HepG2 (cell line): ENCODE measurements around the gene GSAP. TPM values are rescaled to one million over a fixed set of nuclear protein-coding genes. Genes with fewer than 3 reads are reported as not detected.

Experiments
- BCL3 ChIP-seq: sonication (generic); formaldehyde crosslinking; IDR thresholded peaks from 2 replicates; pipeline ENCODE4 v1.5.1; 2020; ENCODE audit warnings: mild to moderate bottlenecking, missing genetic modification reagents, moderate library complexity
- ELK4 ChIP-seq: sonication (generic); formaldehyde crosslinking; IDR thresholded peaks from 2 replicates; pipeline ENCODE4 v1.9.0; 2021; ENCODE audit warnings: missing genetic modification reagents, borderline replicate concordance
- EP300 ChIP-seq, 3 experiments: sonication (generic) in 1 of 3; formaldehyde crosslinking in 1 of 3; IDR thresholded peaks; 2 replicates each; pipeline versions ENCODE4 v1.5.1 to v1.6.1; 2011 to 2020; ENCODE audit warnings: low read depth in 2 of 3, low read length in 2 of 3, borderline replicate concordance in 1 of 3, improper control_type of control experiment in 1 of 3, mild to moderate bottlenecking in 1 of 3, missing genetic modification reagents in 1 of 3, moderate library complexity in 1 of 3
- FOXA3 ChIP-seq: IDR thresholded peaks from 2 replicates; pipeline ENCODE4 v1.6.1; 2016; ENCODE audit warnings: missing genetic modification reagents, missing compliant biosample characterization
- GABPA ChIP-seq, 2 experiments: IDR thresholded peaks; 2 replicates each; pipeline ENCODE4 v1.6.1; 2011 to 2016; ENCODE audit warnings: low read depth in 2 of 2, low read length in 1 of 2, missing biosample characterization in 1 of 2, missing genetic modification characterization in 1 of 2
- HMG20B ChIP-seq: conservative IDR thresholded peaks from 2 replicates; pipeline ENCODE4 v1.6.1; 2016; ENCODE audit warnings: missing genetic modification reagents, missing compliant biosample characterization
- HNF1A ChIP-seq, 2 experiments: sonication (generic) in 1 of 2; formaldehyde crosslinking in 1 of 2; IDR thresholded peaks; 2 replicates each; pipeline versions ENCODE4 v1.4.0 to v1.6.1; 2016 to 2020; ENCODE audit warnings: borderline replicate concordance in 1 of 2, low read depth in 1 of 2, mild to moderate bottlenecking in 1 of 2, missing genetic modification reagents in 1 of 2
- HNF4A ChIP-seq: sonication (generic); formaldehyde crosslinking; IDR thresholded peaks from 2 replicates; pipeline ENCODE4 v1.4.0; 2020; ENCODE audit warnings: missing genetic modification reagents
- MAF1 ChIP-seq: sonication (generic); formaldehyde crosslinking; IDR thresholded peaks from 2 replicates; pipeline ENCODE4 v1.5.0; 2020; ENCODE audit warnings: missing genetic modification reagents, borderline replicate concordance
- MBD4 ChIP-seq: IDR thresholded peaks from 2 replicates; pipeline ENCODE4 v1.6.1; 2012; ENCODE audit warnings: low read length, inconsistent platforms, borderline replicate concordance
- PCBP2 ChIP-seq: fragments of 200-400 bp; formaldehyde crosslinking; optimal IDR thresholded peaks from 2 replicates; pipeline ENCODE3; 2018; ENCODE audit warnings: low read length, low read depth; ENCODE audit not compliant: poor library complexity, severe bottlenecking
- RBM39 ChIP-seq: fragments of 200-400 bp; formaldehyde crosslinking; IDR thresholded peaks from one replicate; pipeline ENCODE4 v1.6.1; 2018; ENCODE audit warnings: antibody characterized with exemption, mild to moderate bottlenecking, low read depth, low read length; ENCODE audit not compliant: poor library complexity, severe bottlenecking
- SMYD3 ChIP-seq: sonication (generic); formaldehyde crosslinking; IDR thresholded peaks from 2 replicates; pipeline ENCODE4 v1.8.1; 2023; ENCODE audit warnings: mild to moderate bottlenecking, missing genetic modification reagents
- TCF7 ChIP-seq: sonication (generic); IDR thresholded peaks from 2 replicates; pipeline ENCODE4 v1.6.1; 2016; ENCODE audit warnings: antibody characterized with exemption, low read depth
- ZC3H13 ChIP-seq: sonication (generic); formaldehyde crosslinking; IDR thresholded peaks from 2 replicates; pipeline ENCODE4 v1.8.1; 2023; ENCODE audit warnings: mild to moderate bottlenecking, missing genetic modification reagents, moderate library complexity
- ZFP90 ChIP-seq: sonication (generic); formaldehyde crosslinking; IDR thresholded peaks from 2 replicates; pipeline ENCODE4 v1.8.0; 2022; ENCODE audit warnings: missing genetic modification reagents, mild to moderate bottlenecking, inconsistent platforms, borderline replicate concordance
- ZNF225 ChIP-seq: sonication (generic); formaldehyde crosslinking; IDR thresholded peaks from 2 replicates; pipeline ENCODE4 v1.4.0; 2020; ENCODE audit warnings: mild to moderate bottlenecking, missing genetic modification reagents
- ZNF264 ChIP-seq: sonication (generic); formaldehyde crosslinking; IDR thresholded peaks from 2 replicates; pipeline ENCODE4 v1.4.0; 2020; ENCODE audit warnings: missing genetic modification reagents
- ZNF296 ChIP-seq: sonication (generic); formaldehyde crosslinking; conservative IDR thresholded peaks from 2 replicates; pipeline ENCODE4 v1.5.0; 2020; ENCODE audit warnings: mild to moderate bottlenecking, missing genetic modification reagents
- ZNF383 ChIP-seq: sonication (generic); formaldehyde crosslinking; IDR thresholded peaks from 2 replicates; pipeline ENCODE4 v1.4.0; 2020; ENCODE audit warnings: missing genetic modification reagents, mild to moderate bottlenecking, borderline replicate concordance
- ZNF691 ChIP-seq: sonication (generic); formaldehyde crosslinking; IDR thresholded peaks from 2 replicates; pipeline ENCODE4 v1.4.0; 2020; ENCODE audit warnings: missing genetic modification reagents, low read depth, mild to moderate bottlenecking, borderline replicate concordance
- polyA plus RNA-seq, 8 experiments: library from polyadenylated mRNA; depleted of rRNA in 3 of 8; stranded (reverse) in 7 of 8; unstranded in 1 of 8; fragments of >200 nt; fragmentation: Illumina TruSeq in 4 of 8; extraction: Trizol in 4 of 8; gene quantifications; 2 replicates each; pipeline versions ENCODE4 v1.2.1 to v1.2.3, GENCODE V29; 2011 to 2016; ENCODE audit warnings: low read depth in 4 of 8, missing spikeins in 1 of 8, mixed read lengths in 1 of 8; ENCODE audit not compliant: insufficient read depth in 1 of 8
- total RNA-seq, 5 experiments: library from RNA; depleted of rRNA; stranded (reverse); fragments of >200 nt; fragmentation: Illumina TruSeq; extraction: Trizol; gene quantifications; 2 replicates each; pipeline ENCODE4 v1.2.3, GENCODE V29; 2016; ENCODE audit warnings: low read depth in 1 of 5

The GSAP gene
- total and polyA plus RNA-seq, 2 of the 13 experiments (the other 11 are each of a cell fraction or from before 2014, with no cell fraction given) = 34.6 to 40.6 TPM

GRCh38 chr7:77459311-77459726 is 43.2 kb upstream of the GSAP start (continued):
- no peak for TF ChIP-seq BCL3 (CRISPR knock-in tag)
- no peak for TF ChIP-seq RBM39
- no peak for TF ChIP-seq ELK4 (CRISPR knock-in tag)
- no peak for TF ChIP-seq ZNF383 (CRISPR knock-in tag)
- TF ChIP-seq HMG20B (CRISPR knock-in tag) = no peak
- peak; percentile 95 for TF ChIP-seq FOXA3 (CRISPR knock-in tag)
- TF ChIP-seq MAF1 (CRISPR knock-in tag) = no peak
- TF ChIP-seq MBD4 = peak; percentile 87
- no peak for TF ChIP-seq PCBP2
- peak in 1 of 2 experiments; percentile 94; a peak in 2 of 4 replicates for TF ChIP-seq EP300 (IDR thresholded peaks at IDR 0.05; ENCODE audit: low read depth in 2 of 2, low read length in 2 of 2)
- TF ChIP-seq EP300 (CRISPR knock-in tag; IDR thresholded peaks at IDR 0.05; ENCODE audit: borderline replicate concordance) = peak; percentile 26; the same call in 1 of the 2 replicates
- TF ChIP-seq ZNF296 (CRISPR knock-in tag) = no peak
- TF ChIP-seq ZNF264 (CRISPR knock-in tag) = no peak
- no peak for TF ChIP-seq ZNF225 (CRISPR knock-in tag)
- no peak for TF ChIP-seq ZNF691 (CRISPR knock-in tag)
- no peak for TF ChIP-seq ZFP90 (CRISPR knock-in tag)
- TF ChIP-seq ZC3H13 (CRISPR knock-in tag) = no peak
- TF ChIP-seq SMYD3 (CRISPR knock-in tag) = no peak
- TF ChIP-seq HNF1A (IDR thresholded peaks at IDR 0.05; ENCODE audit: low read depth) = peak; percentile 47
- TF ChIP-seq HNF1A (CRISPR knock-in tag; IDR thresholded peaks at IDR 0.05; ENCODE audit: borderline replicate concordance) = peak; percentile 60; the same call in 1 of the 2 replicates
- TF ChIP-seq GABPA (IDR thresholded peaks at IDR 0.05; ENCODE audit: low read depth, low read length) = no peak
- TF ChIP-seq GABPA (CRISPR knock-in tag; IDR thresholded peaks at IDR 0.05; ENCODE audit: low read depth) = no peak
- TF ChIP-seq HNF4A (CRISPR knock-in tag) = peak; percentile 48
- TF ChIP-seq TCF7 = peak; percentile 85
